K562 (cell line): ENCODE results near the gene ANKLE1. TPM values are rescaled to one million over a fixed set of nuclear protein-coding genes. Genes with fewer than 3 reads are reported as not detected.
A peak's percentile ranks its signal among the peaks of the same experiment; 100 is the strongest.

Experiments used
- CEBPG ChIP-seq, 3 experiments: fragments of 200-800 bp in 1 of 3; sonication (Bioruptor generic) in 1 of 3; sonication (generic) in 1 of 3; formaldehyde crosslinking in 1 of 3; IDR thresholded peaks in 2 of 3; conservative IDR thresholded peaks in 1 of 3; 2 replicates each; pipeline versions ENCODE4 v1.6.1 to v1.8.0; 2016 to 2022; ENCODE audit warnings: missing compliant biosample characterization in 2 of 3, missing genetic modification characterization in 2 of 3, mild to moderate bottlenecking in 1 of 3, missing genetic modification reagents in 1 of 3
- DDX20 ChIP-seq: fragments of 450-650 bp; IDR thresholded peaks from 2 replicates; pipeline ENCODE4 v1.6.1; 2016; ENCODE audit warnings: missing genetic modification characterization, low read depth, mild to moderate bottlenecking, missing compliant biosample characterization, moderate library complexity
- DMBX1 ChIP-seq: fragments of 250-450 bp; sonication (Bioruptor Pico); IDR thresholded peaks from 2 replicates; pipeline ENCODE4 v1.8.0; 2022; ENCODE audit warnings: inconsistent platforms, mild to moderate bottlenecking, moderate library complexity, borderline replicate concordance
- E2F5 ChIP-seq: sonication (generic); formaldehyde crosslinking; IDR thresholded peaks from 2 replicates; pipeline ENCODE4 v1.8.0; 2022; ENCODE audit warnings: mild to moderate bottlenecking, missing genetic modification reagents
- FOXA3 ChIP-seq, 2 experiments: fragments of 450-650 bp in 1 of 2; sonication (generic) in 1 of 2; formaldehyde crosslinking; IDR thresholded peaks in 1 of 2; conservative IDR thresholded peaks in 1 of 2; 2 replicates each; pipeline versions ENCODE4 v1.4.0 to v1.8.0; 2020 to 2022; ENCODE audit warnings: mild to moderate bottlenecking in 2 of 2, missing genetic modification reagents in 1 of 2
- HCFC1 ChIP-seq: IDR thresholded peaks from 2 replicates; pipeline ENCODE4 v1.6.1; 2012; ENCODE audit warnings: low read depth, low read length, improper control_type of control experiment
- HOXB6 ChIP-seq: fragments of 250-450 bp; sonication (Bioruptor Pico); IDR thresholded peaks from 2 replicates; pipeline ENCODE4 v1.5.1; 2022; ENCODE audit warnings: mild to moderate bottlenecking, borderline replicate concordance
- ILK ChIP-seq: fragments of 450-650 bp; IDR thresholded peaks from 2 replicates; pipeline ENCODE4 v1.6.1; 2016; ENCODE audit warnings: missing genetic modification characterization, low read depth, mild to moderate bottlenecking, missing compliant biosample characterization, moderate library complexity, borderline replicate concordance
- KAT2B ChIP-seq: IDR thresholded peaks from one replicate; pipeline ENCODE4 v1.6.1; 2012; ENCODE audit warnings: low read depth, mild to moderate bottlenecking, control low read depth, inconsistent platforms, low read length, moderate library complexity
- NFATC3 ChIP-seq: fragments of 450-650 bp; IDR thresholded peaks from 2 replicates; pipeline ENCODE4 v1.6.1; 2017; ENCODE audit warnings: mild to moderate bottlenecking
- PHF8 ChIP-seq: fragments of 200-600 bp; sonication (generic); IDR thresholded peaks from 2 replicates; pipeline ENCODE4 v1.6.1; 2012; ENCODE audit warnings: mixed run types, mild to moderate bottlenecking, inconsistent platforms, low read length, moderate library complexity, borderline replicate concordance
- PKNOX1 ChIP-seq: fragments of 450-650 bp; IDR thresholded peaks from 2 replicates; pipeline ENCODE4 v1.6.1; 2016
- PREB ChIP-seq: sonication (generic); formaldehyde crosslinking; IDR thresholded peaks from 2 replicates; pipeline ENCODE4 v1.8.1; 2023; ENCODE audit warnings: mild to moderate bottlenecking, missing genetic modification reagents
- TBP ChIP-seq: optimal IDR thresholded peaks from 2 replicates; pipeline ENCODE3; 2011; ENCODE audit warnings: low read depth, low read length, improper control_type of control experiment
- TCF7L2 ChIP-seq: fragments of 150-350 bp; IDR thresholded peaks from 2 replicates; pipeline ENCODE4 v1.6.1; 2016; ENCODE audit warnings: low read depth, mild to moderate bottlenecking, low read length, moderate library complexity
- ZNF253 ChIP-seq: fragments of 250-450 bp; sonication (Bioruptor Pico); conservative IDR thresholded peaks from 2 replicates; pipeline ENCODE4 v1.6.1; 2021; ENCODE audit warnings: mild to moderate bottlenecking
- ZNF347 ChIP-seq: fragments of 450-650 bp; formaldehyde crosslinking; IDR thresholded peaks from 2 replicates; pipeline ENCODE4 v1.4.0; 2020; ENCODE audit warnings: low read depth, mild to moderate bottlenecking, moderate library complexity
- ZNF41 ChIP-seq: fragments of 250-450 bp; sonication (Bioruptor Pico); conservative IDR thresholded peaks from 2 replicates; pipeline ENCODE4 v1.4.0; 2020; ENCODE audit warnings: mild to moderate bottlenecking
- ZNF449 ChIP-seq: fragments of 250-450 bp; sonication (Bioruptor Pico); IDR thresholded peaks from 2 replicates; pipeline ENCODE4 v1.8.0; 2022; ENCODE audit warnings: moderate library complexity, mild to moderate bottlenecking, inconsistent platforms
- ZNF778 ChIP-seq: fragments of 450-650 bp; formaldehyde crosslinking; IDR thresholded peaks from 2 replicates; pipeline ENCODE4 v1.4.0; 2020; ENCODE audit warnings: mild to moderate bottlenecking, moderate library complexity
- polyA plus RNA-seq, 8 experiments: library from polyadenylated mRNA; depleted of rRNA in 4 of 8; stranded (reverse) in 5 of 8; unstranded in 3 of 8; fragments of >200 nt; fragmentation: Nextera tagmentation in 2 of 8; fragmentation: Illumina TruSeq in 1 of 8; extraction: Ambion mirVana in 2 of 8; extraction: Trizol in 1 of 8; gene quantifications; 2 replicates each; pipeline versions ENCODE4 v1.2.1 to v1.2.3, GENCODE V29; 2011 to 2014; ENCODE audit warnings: inconsistent platforms in 1 of 8, missing spikeins in 1 of 8
- total RNA-seq, 7 experiments: library from RNA; depleted of rRNA in 6 of 7; stranded (reverse); fragments of >200 nt in 6 of 7; fragmentation: Illumina TruSeq in 2 of 7; extraction: Trizol in 2 of 7; gene quantifications; 2 replicates each; pipeline versions ENCODE4 v1.2.1 to v1.2.3, GENCODE V29; 2011 to 2021; ENCODE audit warnings: low replicate concordance in 1 of 7

Gene ANKLE1
- total and polyA plus RNA-seq, 9 of the 15 experiments (the other 6 are each of a cell fraction or from before 2014, with no cell fraction given): 0.63 to 9.2 (median 2.9) TPM

- TF ChIP-seq ZNF41 (CRISPR knock-in tag) (no peak), TCF7L2 (no peak), ZNF347 (CRISPR knock-in tag) (no peak), HOXB6 (CRISPR knock-in tag) (no peak), DMBX1 (0 out of 2 replicates have a peak, but pooled peaks have one; percentile 39), ZNF253 (CRISPR knock-in tag) (no peak), NFATC3 (no peak), ZNF449 (no peak), PHF8 (no peak), TBP (peak; percentile 50), FOXA3 (CRISPR knock-in tag; conservative IDR thresholded peaks at IDR 0.05 in 1 of 2, IDR thresholded peaks at IDR 0.05 in 1 of 2) (peak in 1 of 2 experiments; percentile 64; a peak in 1 of 4 replicates), CEBPG (CRISPR knock-in tag; IDR thresholded peaks at IDR 0.05) (peak; percentile 48; the same call in 1 of the 2 replicates), CEBPG (tag; conservative IDR thresholded peaks at IDR 0.05 in 1 of 2, IDR thresholded peaks at IDR 0.05 in 1 of 2) (no peak), ILK (tag) (no peak), PREB (no peak), ZNF778 (CRISPR knock-in tag) (no peak), PKNOX1 (peak; percentile 52), HCFC1 (no peak; the same call in 1 of the 2 replicates), KAT2B (no peak), DDX20 (tag) (no peak), E2F5 (CRISPR knock-in tag) (no peak)
Measured at GRCh38 chr19:17333611-17334413, 52.1 kb downstream of the ANKLE1 start (continued).
